CD4-positive, alpha-beta T cell treated with Interferon alpha-2 for 1 hour (primary cell): ENCODE data around the gene TSR2.
"Not testable (repeated sequence)": the region's sequence is repeated elsewhere in the genome, so short reads cannot be mapped to it uniquely, and the experiment has no call there.

Experiments used
- DNase-seq, 2 donors: peaks; one replicate each; pipeline ENCODE4 v3.0.0-alpha.2; 2020 to 2022

Gene TSR2

DNA sequence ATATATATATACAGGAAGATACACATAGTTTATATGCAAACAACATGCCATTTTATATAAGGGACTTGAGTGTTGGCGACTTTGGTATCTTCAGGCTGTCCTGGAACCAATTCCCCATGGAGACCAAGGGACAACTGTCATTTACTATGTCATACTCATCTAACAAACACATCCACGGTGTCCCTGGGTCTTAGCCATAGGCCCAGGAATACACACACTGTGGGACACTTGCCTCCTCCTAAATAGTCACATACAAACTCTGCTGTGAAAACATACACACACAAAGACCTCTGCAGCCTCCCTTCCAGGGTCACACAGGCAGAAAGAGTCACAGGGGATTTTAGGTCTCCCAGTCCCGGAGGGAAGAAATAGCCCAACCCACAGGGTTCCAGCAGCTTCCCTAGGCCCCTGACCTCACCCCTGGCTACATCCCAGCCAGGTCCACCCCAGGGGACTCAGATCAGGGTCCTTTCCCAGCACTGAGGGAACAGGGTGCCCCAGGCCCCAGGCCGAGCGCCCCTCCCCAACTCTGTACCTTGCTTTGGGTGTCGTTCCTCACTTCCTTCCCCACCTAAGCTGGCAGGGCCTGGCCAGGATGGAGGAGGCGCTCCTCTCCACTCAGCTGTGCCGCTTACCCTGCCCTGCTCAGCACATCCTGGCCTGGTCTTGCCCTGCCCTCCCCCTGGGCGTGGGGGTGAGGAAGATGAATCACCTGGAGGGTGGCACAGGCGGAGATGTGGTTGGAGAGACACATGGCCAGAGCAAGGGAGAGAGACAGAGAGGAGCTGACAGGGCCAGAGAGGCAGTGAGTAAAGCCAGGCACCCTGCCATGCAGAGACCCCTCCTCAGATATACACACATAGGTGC, 34.0 kb downstream of the TSR2 start:
- DNase-seq: no peak

DNA sequence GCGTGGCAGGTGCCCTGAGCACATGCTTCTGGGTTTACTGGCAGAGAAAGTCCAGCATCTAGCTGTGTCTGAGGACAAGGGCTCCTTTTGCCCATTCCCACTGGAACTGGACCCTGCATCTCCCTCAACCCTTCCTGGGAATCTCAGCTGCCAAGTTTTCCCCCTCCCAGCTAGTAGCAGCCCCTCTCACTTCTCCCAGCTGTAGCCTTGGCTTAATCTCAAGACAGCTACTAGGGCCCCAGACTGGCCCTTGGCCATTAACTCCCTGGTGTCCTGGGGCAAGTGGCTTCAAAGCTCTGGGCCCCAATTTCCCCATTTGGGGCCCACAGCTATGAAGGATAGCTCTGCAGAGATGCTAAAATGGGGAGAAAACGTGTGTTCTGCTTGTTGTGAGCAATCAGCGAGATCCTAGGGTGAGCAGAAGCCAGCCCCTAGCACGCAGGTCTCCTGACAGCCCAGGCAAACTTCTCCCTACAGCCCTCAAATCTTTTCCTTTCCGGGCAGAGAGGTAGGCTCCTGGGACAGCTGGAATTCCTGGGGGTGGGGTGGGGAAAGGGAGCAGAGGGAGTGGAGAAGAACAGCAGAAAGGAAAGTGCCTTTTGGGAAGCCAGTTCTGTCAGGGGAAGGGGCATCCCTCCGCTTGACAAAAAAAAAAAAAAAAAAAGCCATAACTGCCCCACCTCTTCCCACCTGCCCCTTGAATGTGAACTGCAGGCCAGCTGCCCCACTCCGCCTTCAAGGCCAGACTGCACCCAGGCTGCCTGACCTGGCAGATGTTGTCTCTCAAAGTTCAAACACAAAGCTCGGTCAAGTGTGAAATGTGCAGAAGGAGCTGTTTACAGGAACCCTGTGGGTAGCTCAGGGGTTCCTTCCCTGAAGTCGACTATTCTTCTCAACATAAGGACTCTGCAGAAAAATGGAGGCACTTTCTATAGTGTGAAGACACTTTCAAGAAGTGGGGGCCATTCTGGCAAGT, 39.2 kb downstream of the TSR2 start:
- no peak for DNase-seq

DNA sequence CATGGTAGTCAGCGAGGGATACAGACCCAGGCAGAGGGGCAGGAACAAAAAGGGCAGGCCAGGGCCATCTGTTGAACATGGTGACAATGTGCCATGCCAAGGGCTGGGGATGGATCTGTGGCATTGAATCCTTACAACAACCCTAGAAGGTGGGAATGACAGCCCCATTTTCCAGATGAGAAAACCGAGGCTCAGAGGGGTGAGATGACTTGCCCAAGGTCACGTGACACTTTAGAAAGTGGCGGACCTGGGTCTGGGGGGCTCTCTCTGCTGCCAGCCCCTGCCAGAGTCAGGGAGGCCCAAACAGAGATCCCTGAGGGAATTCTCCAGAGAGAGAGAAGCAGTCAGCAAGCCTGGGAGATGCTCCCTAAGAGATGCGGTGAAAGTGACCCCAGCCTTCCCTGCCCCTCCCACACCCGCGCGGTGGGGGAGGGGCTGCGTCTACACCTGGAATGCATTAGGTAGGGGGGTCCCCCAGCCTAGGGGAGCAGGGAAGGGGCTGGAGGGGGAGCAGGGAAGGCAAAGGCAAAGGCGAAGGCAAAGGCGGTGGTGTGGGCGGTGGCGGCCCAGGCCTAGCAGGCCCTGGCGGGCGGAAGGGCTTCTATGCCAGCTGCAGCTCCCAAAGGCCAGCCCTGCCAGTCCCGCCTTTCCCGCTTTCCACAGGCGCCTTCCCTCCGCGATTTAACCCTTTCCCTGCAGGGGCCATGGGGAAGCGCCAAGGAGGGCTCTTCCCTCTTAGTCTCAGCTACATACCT, 42.8 kb downstream of the TSR2 start:
- DNase-seq: no peak

DNA sequence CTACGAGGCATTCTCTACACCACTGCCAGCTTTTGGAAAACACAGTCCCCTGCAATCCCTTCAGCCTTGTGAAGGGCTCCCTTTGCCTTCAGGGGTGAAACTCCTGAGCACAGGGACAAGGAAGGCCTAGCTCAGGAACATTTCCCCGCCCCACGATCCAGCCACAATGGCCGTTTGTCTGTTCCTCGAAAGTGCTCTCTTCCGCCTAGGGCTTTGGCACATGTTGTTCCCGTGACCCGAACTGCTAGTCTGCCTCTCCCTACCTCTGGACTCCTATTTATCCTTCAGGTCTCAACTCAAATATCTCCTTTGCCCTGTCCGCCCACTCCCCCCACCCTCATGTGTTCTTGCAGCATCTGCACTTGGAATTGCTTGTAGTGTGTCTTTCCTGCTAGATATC, 43.7 kb downstream of the TSR2 start:
- DNase-seq: no peak

DNA sequence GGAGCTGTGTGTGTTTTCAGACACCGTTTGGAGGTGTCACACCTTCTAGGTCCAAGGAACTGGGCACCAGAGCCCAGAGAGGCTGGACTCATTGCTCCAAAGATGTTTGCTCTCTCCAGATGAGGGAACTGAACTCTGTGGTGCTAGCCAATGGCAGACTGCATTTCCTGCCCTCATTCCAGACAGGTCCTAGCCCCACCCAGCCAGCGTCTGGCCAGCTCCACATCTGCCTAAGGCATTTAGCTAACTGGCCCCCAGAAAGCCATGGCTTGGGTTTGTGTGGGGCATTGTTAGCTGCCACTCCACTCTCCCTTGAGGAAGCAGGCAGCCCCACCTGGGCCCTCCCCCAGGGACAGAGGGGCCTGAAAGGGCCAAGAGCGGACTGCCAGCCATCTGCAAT, 44.5 kb downstream of the TSR2 start:
- DNase-seq: no peak

DNA sequence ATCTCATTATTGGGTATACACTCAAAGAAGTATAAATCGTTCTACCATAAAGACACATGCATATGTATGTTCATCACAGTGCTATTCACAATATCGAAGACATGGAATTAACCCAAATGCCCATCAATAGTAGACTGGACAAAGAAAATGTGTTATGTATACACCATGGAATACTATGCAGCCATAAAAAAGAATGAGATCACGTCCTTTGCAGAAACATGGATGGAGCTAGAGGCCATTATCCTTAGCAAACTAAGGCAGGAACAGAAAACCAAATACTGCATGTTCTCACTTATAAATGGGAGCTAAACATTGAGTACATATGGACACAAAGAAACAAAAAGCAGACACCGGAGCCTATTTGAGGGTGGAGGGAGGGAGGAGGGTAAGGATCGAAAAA, 49.6 kb downstream of the TSR2 start:
- not testable (repeated sequence) for DNase-seq

DNA sequence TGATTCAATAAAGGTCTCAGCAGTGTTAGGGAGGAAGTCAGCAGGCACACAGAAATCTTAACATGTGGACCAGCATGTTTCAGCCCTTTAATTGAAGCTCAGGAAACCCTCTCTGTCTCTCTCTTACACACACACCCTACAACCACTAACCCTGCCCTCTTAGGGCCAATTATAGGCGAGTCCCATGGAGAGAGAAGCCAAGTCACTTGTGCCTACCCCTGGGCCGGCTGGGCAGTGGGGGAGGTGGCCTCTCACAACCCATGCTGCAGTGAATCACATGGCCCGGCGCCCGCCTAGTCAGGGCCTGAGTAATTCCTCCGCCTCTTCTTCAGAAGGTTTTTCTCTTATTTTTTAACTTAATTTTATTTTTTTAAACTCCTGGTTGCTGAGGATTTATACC, 52.1 kb downstream of the TSR2 start:
- no peak for DNase-seq

DNA sequence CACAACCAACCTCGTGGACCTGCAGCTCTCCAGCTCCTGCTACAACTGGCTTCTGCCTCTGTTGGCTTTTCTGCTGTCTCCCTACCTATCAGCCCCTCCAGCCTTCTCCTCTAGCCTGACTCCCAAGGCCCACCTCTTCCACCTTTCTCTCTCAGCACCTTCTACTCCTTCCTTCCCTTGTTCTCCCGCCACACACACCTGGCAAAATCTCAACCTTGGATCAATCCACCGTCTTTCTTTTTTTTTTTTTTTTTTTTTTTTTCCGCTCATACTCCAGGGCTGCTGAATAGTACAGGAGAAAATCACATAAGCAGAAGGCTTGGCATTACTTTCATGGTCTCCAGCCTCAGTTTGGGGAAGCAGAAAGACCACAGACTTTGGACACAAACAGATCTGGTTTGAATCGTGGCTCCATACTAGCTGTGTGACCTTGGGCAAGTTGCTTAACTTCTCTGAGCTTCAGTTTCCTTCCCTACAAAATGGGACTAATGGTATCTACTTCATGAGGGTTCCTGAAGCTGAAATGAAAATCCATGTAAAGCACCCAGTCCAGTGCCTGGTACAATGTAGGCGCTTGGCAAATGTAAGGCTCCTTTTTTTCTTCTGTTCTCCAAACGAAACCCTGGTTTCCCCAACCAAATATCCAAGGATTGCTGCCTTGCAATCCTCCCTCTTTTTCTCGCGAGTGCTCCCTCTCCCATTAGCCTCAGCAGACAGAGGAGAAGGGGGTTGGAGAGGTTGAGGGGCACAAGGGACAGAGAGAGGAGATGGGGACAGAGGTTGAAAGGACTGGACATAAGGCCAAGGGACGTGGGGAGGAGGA, 54.2 kb downstream of the TSR2 start:
- DNase-seq: no peak
